ENCODE measurements around the gene TBC1D23.
"Not testable (repeated sequence)": the region's sequence is repeated elsewhere in the genome, so short reads cannot be mapped to it uniquely, and the experiment has no call there.

The TBC1D23 gene

DNA sequence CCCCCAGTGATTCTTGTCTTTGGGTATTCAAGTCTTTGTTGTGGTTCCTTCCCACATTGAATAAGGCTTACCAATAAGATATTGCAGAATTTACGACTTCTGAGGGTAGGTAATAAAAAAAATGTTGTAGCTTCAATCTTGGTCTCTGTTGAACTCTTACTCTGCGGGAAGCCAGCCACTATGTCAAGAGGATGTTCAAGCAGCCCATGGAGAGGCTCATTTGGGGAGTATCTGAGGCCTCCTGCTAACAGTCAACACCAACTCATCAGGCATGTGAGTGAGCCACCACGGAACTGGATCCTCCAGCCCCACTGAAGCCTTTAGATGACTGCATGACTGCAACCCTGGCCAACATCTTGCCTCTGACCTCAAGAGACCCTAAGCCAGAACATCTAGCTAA, 3.2 kb upstream of the TBC1D23 start:
- peaks cover 17% of the 10 kb centered on the region for H3K79me2 ChIP-seq (ENCODE audit: insufficient read depth, low read length)

DNA sequence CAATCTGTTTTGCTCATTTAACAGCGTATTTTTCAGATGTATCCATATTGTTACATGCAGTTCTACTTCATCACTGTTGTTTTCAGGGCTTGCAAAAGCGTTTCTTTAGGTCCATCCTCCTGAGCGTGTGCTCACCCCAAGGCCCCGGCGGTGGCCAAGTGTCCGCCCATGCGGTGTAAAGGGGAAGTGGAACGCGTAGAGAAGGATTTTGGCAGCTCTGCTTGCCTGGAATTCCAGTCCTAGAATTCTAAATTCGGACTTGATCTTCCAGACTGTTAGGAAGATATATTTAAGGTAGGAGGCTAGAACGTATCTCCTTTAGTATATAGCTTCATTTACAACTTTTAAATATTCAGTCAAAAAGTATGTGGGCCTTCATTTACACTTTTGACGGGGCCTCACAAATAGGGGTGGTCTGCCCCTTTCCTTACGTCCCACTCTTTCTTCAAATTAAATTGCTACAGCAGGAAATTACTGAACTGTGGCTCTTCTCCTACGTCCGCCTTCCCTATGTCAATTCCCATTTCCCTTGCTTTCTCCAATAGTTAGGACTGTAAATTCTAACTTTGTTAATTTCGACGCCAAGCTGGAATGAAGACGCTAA, 609 bp upstream of the TBC1D23 start:
- TF ChIP-seq EZH2phosphoT487 (IDR thresholded peaks at IDR 0.05; ENCODE audit: borderline replicate concordance), result no peak
- TF ChIP-seq, protein P1, sequence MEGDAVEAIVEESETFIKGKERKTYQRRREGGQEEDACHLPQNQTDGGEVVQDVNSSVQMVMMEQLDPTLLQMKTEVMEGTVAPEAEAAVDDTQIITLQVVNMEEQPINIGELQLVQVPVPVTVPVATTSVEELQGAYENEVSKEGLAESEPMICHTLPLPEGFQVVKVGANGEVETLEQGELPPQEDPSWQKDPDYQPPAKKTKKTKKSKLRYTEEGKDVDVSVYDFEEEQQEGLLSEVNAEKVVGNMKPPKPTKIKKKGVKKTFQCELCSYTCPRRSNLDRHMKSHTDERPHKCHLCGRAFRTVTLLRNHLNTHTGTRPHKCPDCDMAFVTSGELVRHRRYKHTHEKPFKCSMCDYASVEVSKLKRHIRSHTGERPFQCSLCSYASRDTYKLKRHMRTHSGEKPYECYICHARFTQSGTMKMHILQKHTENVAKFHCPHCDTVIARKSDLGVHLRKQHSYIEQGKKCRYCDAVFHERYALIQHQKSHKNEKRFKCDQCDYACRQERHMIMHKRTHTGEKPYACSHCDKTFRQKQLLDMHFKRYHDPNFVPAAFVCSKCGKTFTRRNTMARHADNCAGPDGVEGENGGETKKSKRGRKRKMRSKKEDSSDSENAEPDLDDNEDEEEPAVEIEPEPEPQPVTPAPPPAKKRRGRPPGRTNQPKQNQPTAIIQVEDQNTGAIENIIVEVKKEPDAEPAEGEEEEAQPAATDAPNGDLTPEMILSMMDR (conservative IDR thresholded peaks at IDR 0.05; ENCODE audit: low read length), result no peak

More for the DNA sequence above, 3.2 kb upstream of the TBC1D23 start:
- no peak overlapping the region for H3K4me3 ChIP-seq (ENCODE audit: low read length, poor library complexity, severe bottlenecking)
- H3K9ac ChIP-seq (ENCODE audit: low read depth, low read length, poor library complexity, severe bottlenecking), result no peak overlapping the region
- TF ChIP-seq EZH2phosphoT487 (IDR thresholded peaks at IDR 0.05; ENCODE audit: borderline replicate concordance), result no peak
- TF ChIP-seq, protein P1 (conservative IDR thresholded peaks at IDR 0.05; ENCODE audit: low read length), result no peak
- peaks cover 22% of the 10 kb centered on the region for H3K27me3 ChIP-seq (ENCODE audit: insufficient read depth, low read length, poor library complexity, severe bottlenecking)
- no peak overlapping the region for H2AFZ ChIP-seq (ENCODE audit: low read length)
- H3K9me2 ChIP-seq (replicated peaks; ENCODE audit: low read depth, low read length), result no peaks in the 10 kb centered on the region
- peaks cover 22% of the 10 kb centered on the region for H3K4me1 ChIP-seq (ENCODE audit: insufficient read depth, low read length, poor library complexity, severe bottlenecking)
- H3F3A ChIP-seq (ENCODE audit: low read depth), result peaks cover 4% of the 10 kb centered on the region; the same call in 1 of the 2 replicates
- H3K4me2 ChIP-seq (ENCODE audit: low read depth, low read length, poor library complexity, severe bottlenecking), result no peak overlapping the region
- H3K36me3 ChIP-seq (ENCODE audit: insufficient read depth, low read length), result no peaks in the 10 kb centered on the region
- H3K9me3 ChIP-seq (ENCODE audit: insufficient read depth, low read depth, low read length), result no peaks in the 10 kb centered on the region
- H4K20me1 ChIP-seq (ENCODE audit: insufficient read depth, low read length, poor library complexity, severe bottlenecking), result peaks cover 9% of the 10 kb centered on the region

DNA sequence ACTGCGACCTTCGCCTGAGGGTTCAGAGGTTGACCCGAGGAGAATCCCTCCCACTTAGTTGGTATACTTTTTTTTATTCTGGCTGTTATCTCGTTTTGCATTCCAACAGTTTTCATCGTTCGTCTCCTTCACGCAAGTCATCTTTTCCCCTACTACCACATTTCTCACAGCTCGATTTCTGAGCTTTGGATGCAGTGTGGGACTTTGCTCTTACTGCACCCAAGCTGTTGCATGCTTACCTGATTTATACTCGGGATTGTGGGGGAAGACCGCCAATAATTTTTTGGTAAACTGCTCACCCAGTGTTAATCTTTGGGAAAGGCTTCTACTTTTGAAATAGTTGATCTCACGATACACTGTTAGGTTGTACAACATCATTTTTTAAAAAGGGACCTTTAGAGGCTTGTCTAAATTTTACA, 702 bp downstream of the TBC1D23 start:
- peak overlapping the region; percentile 95 for H3K4me3 ChIP-seq (ENCODE audit: low read length, poor library complexity, severe bottlenecking)
- no peaks in the 10 kb centered on the region for H3K36me3 ChIP-seq (ENCODE audit: insufficient read depth, low read length)
- H3F3A ChIP-seq (ENCODE audit: low read depth), result peaks cover 4% of the 10 kb centered on the region; the same call in 1 of the 2 replicates
- peak overlapping the region; percentile 100; the same call in 1 of the 2 replicates for H2AFZ ChIP-seq (ENCODE audit: low read length)
- peaks cover 15% of the 10 kb centered on the region for H4K20me1 ChIP-seq (ENCODE audit: insufficient read depth, low read length, poor library complexity, severe bottlenecking)
- no peaks in the 10 kb centered on the region for H3K27me3 ChIP-seq (ENCODE audit: insufficient read depth, low read length, poor library complexity, severe bottlenecking)
- no peaks in the 10 kb centered on the region for H3K9me2 ChIP-seq (replicated peaks; ENCODE audit: low read depth, low read length)
- H3K4me1 ChIP-seq (ENCODE audit: insufficient read depth, low read length, poor library complexity, severe bottlenecking), result peaks cover 31% of the 10 kb centered on the region
- H3K4me2 ChIP-seq (ENCODE audit: low read depth, low read length, poor library complexity, severe bottlenecking), result peak overlapping the region; percentile 94
- no peaks in the 10 kb centered on the region for H3K9me3 ChIP-seq (ENCODE audit: insufficient read depth, low read depth, low read length)
- no peak for TF ChIP-seq EZH2phosphoT487 (IDR thresholded peaks at IDR 0.05; ENCODE audit: borderline replicate concordance)
- TF ChIP-seq, protein P1 (conservative IDR thresholded peaks at IDR 0.05; ENCODE audit: low read length), result no peak
- H3K79me2 ChIP-seq (ENCODE audit: insufficient read depth, low read length), result peaks cover 43% of the 10 kb centered on the region
- peak overlapping the region; percentile 90 for H3K9ac ChIP-seq (ENCODE audit: low read depth, low read length, poor library complexity, severe bottlenecking)

More for the DNA sequence above, 609 bp upstream of the TBC1D23 start:
- H3K27me3 ChIP-seq (ENCODE audit: insufficient read depth, low read length, poor library complexity, severe bottlenecking), result peaks cover 13% of the 10 kb centered on the region
- H3K9ac ChIP-seq (ENCODE audit: low read depth, low read length, poor library complexity, severe bottlenecking), result peak overlapping the region; percentile 59
- H3K4me1 ChIP-seq (ENCODE audit: insufficient read depth, low read length, poor library complexity, severe bottlenecking), result peaks cover 31% of the 10 kb centered on the region
- H3K36me3 ChIP-seq (ENCODE audit: insufficient read depth, low read length), result no peaks in the 10 kb centered on the region
- peak overlapping the region; percentile 100 for H2AFZ ChIP-seq (ENCODE audit: low read length)
- peaks cover 11% of the 10 kb centered on the region for H4K20me1 ChIP-seq (ENCODE audit: insufficient read depth, low read length, poor library complexity, severe bottlenecking)
- H3K4me2 ChIP-seq (ENCODE audit: low read depth, low read length, poor library complexity, severe bottlenecking), result peak overlapping the region; percentile 82
- H3K9me2 ChIP-seq (replicated peaks; ENCODE audit: low read depth, low read length), result no peaks in the 10 kb centered on the region
- H3K4me3 ChIP-seq (ENCODE audit: low read length, poor library complexity, severe bottlenecking), result peak overlapping the region; percentile 95
- H3K9me3 ChIP-seq (ENCODE audit: insufficient read depth, low read depth, low read length), result no peaks in the 10 kb centered on the region
- peaks cover 4% of the 10 kb centered on the region; the same call in 1 of the 2 replicates for H3F3A ChIP-seq (ENCODE audit: low read depth)
- H3K79me2 ChIP-seq (ENCODE audit: insufficient read depth, low read length), result peaks cover 40% of the 10 kb centered on the region

DNA sequence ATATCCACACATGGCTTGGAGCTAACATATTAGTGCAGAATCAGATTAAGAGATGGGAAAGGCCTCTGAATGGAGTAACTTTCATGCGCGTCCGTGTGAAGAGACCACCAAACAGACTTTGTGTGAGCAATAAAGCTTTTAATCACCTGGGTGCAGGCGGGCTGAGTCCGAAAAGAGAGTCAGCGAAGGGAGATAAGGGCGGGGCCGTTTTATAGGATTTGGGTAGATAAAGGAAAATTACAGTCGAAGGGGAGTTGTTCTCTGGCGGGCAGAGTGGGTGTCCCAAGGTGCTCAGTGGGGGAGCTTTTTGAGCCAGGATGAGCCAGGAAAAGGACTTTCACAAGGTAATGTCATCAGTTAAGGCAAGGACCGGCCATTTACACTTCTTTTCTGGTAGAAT, 2.1 kb downstream of the TBC1D23 start:
- Histone ChIP-seq H3K79me2 (ENCODE audit: insufficient read depth, low read length) (peaks cover 50% of the 10 kb centered on the region), H3K4me2 (ENCODE audit: low read depth, low read length, poor library complexity, severe bottlenecking) (peak overlapping the region; percentile 94), H3K4me1 (ENCODE audit: insufficient read depth, low read length, poor library complexity, severe bottlenecking) (peaks cover 23% of the 10 kb centered on the region), H4K20me1 (ENCODE audit: insufficient read depth, low read length, poor library complexity, severe bottlenecking) (peaks cover 20% of the 10 kb centered on the region)
- not testable (repeated sequence) for H2AFZ ChIP-seq (ENCODE audit: low read length); H3K4me3 ChIP-seq (ENCODE audit: low read length, poor library complexity, severe bottlenecking); H3K9ac ChIP-seq (ENCODE audit: low read depth, low read length, poor library complexity, severe bottlenecking); H3K36me3 ChIP-seq (ENCODE audit: insufficient read depth, low read length); H3K9me3 ChIP-seq (ENCODE audit: insufficient read depth, low read depth, low read length); H3K9me2 ChIP-seq (replicated peaks; ENCODE audit: low read depth, low read length); H3K27me3 ChIP-seq (ENCODE audit: insufficient read depth, low read length, poor library complexity, severe bottlenecking); H3F3A ChIP-seq (ENCODE audit: low read depth)
